Measurements from ENCODE around the gene PYDC1. TPM values are rescaled to one million over a fixed set of nuclear protein-coding genes. Genes with fewer than 3 reads are reported as not detected.
A peak's percentile ranks its signal among the peaks of the same experiment; 100 is the strongest.

Gene PYDC1
- total RNA-seq, 6 experiments from 2014 or later = not detected

DNA sequence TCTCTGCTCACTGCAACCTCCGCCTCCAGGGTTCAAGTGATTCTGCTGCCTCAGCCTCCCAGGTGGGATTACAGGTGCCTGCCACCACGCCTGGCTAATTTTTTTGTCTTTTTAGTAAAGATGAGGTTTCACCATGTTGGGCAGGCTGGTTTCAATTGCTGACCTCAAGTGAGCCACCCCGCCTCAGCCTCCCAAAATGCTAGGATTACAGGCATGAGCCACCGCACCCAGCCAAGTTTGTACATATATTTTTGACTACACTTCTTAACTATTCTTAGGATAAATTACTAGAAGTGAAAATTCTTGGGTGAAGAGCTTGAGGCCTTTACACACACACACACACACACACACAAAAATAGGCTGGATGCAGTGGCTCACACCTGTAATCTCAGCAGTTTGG is 41.4 kb upstream of the PYDC1 start:
- no peaks in the 10 kb centered on the region for H3K9me3 ChIP-seq
- no peak overlapping the region for H3K4me3 ChIP-seq
- DNase-seq (no peak), ATAC-seq (no peak)
- H3K4me1 ChIP-seq = peaks cover 0 to 5% (median 0%) of the 10 kb centered on the region in 4 donors
- no peaks in the 10 kb centered on the region for H3K27me3 ChIP-seq
- no peak overlapping the region for H3K27ac ChIP-seq
- TF ChIP-seq CTCF (IDR thresholded peaks at IDR 0.05) (no peak), POLR2A (IDR thresholded peaks at IDR 0.05) (no peak)
- 77% methylated on average over 4 of the region's 4 CpGs for WGBS (ENCODE audit: insufficient coverage, low coverage, low lambda C conversion rate, missing lambda C conversion rate)
- intact Hi-C loops (cut with DNase I) = no loop called here
- no peaks in the 10 kb centered on the region for H3K36me3 ChIP-seq

- ATAC-seq (no peak), DNase-seq (no peak)
- Histone ChIP-seq H3K27ac (no peak overlapping the region), H3K4me3 (no peak overlapping the region), H3K27me3 (no peaks in the 10 kb centered on the region), H3K9me3 (no peaks in the 10 kb centered on the region), H3K36me3 (no peaks in the 10 kb centered on the region), H3K4me1 (peaks cover 0 to 5% (median 0%) of the 10 kb centered on the region in 4 donors)
- TF ChIP-seq CTCF (IDR thresholded peaks at IDR 0.05) (no peak), POLR2A (IDR thresholded peaks at IDR 0.05) (no peak)
- intact Hi-C loops (cut with DNase I) = no loop called here
- WGBS (ENCODE audit: insufficient coverage, low coverage, low lambda C conversion rate, missing lambda C conversion rate) = 74% methylated on average over 4 of the region's 8 CpGs
Measured at GRCh38 chr16:31256466-31256865, 39.5 kb upstream of the PYDC1 start.

DNA sequence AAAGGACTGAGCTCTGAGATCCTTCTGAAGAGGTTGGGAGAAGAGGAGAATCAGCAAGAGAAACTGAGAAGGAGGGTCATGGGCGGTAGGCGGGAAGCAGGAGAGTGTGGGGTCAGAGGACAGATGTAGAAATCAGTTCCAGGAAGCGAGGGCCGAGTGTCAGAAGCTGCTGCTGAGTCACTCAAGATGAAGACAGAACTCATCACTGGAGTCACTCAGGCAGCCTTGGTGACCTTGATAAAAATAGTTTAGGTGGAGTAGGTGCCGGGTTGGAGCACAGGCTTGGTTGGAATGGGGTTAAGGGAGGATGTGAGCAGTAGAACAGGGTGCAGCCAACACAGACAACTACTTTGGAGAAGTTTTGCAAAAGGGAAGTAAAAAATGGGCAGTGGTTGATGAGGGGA is 36.7 kb upstream of the PYDC1 start:
- Histone ChIP-seq H3K27ac (peak overlapping the region in 1 of 3 donors; percentile 13), H3K4me1 (peaks cover 0 to 5% (median 0%) of the 10 kb centered on the region in 4 donors), H3K9me3 (no peaks in the 10 kb centered on the region), H3K36me3 (no peaks in the 10 kb centered on the region), H3K4me3 (no peak overlapping the region), H3K27me3 (no peaks in the 10 kb centered on the region)
- TF ChIP-seq CTCF (IDR thresholded peaks at IDR 0.05) (no peak), POLR2A (IDR thresholded peaks at IDR 0.05) (no peak)
- 18% methylated on average over 5 of the region's 5 CpGs for WGBS (ENCODE audit: insufficient coverage, low coverage, low lambda C conversion rate, missing lambda C conversion rate)
- DNase-seq (peak; percentile 53 to 60 (median 56)), ATAC-seq (peak; percentile 67 to 91 (median 80))
- intact Hi-C loops (cut with DNase I) = no loop called here

- H3K4me1 ChIP-seq = peaks cover 0 to 5% (median 0%) of the 10 kb centered on the region in 4 donors
- DNase-seq = no peak
- WGBS (ENCODE audit: insufficient coverage, low coverage, low lambda C conversion rate, missing lambda C conversion rate) = no CpG with 5 or more reads among the region's 5 CpGs
- no peaks in the 10 kb centered on the region for H3K9me3 ChIP-seq
- H3K36me3 ChIP-seq = no peaks in the 10 kb centered on the region
- H3K4me3 ChIP-seq = no peak overlapping the region
- no peak overlapping the region for H3K27ac ChIP-seq
- TF ChIP-seq POLR2A (IDR thresholded peaks at IDR 0.05) (no peak), CTCF (IDR thresholded peaks at IDR 0.05) (no peak)
- ATAC-seq = no peak
- intact Hi-C loops (cut with DNase I) = no loop called here
- H3K27me3 ChIP-seq = no peaks in the 10 kb centered on the region
Measured at GRCh38 chr16:31251435-31251834, 34.5 kb upstream of the PYDC1 start.
